ENCODE results near the gene ADGRG4.
"Not testable (repeated sequence)": the region's sequence is repeated elsewhere in the genome, so short reads cannot be mapped to it uniquely, and the experiment has no call there.

The ADGRG4 gene

GRCh38 chrX:136386826-136387225, 86.1 kb downstream of the ADGRG4 start:
- no peak for DNase-seq

GRCh38 chrX:136387951-136388502, 87.3 kb downstream of the ADGRG4 start:
- no peak for DNase-seq

- DNase-seq: no peak
Observed at GRCh38 chrX:136390921-136391320, 90.2 kb downstream of the ADGRG4 start.

GRCh38 chrX:136395271-136395670, 94.5 kb downstream of the ADGRG4 start:
- DNase-seq: no peak

- DNase-seq: no peak
Observed at GRCh38 chrX:136397001-136397400, 96.2 kb downstream of the ADGRG4 start.

- DNase-seq: no peak
Observed at GRCh38 chrX:136405126-136405525, 104.4 kb downstream of the ADGRG4 start.

GRCh38 chrX:136417806-136418205, 117.0 kb downstream of the ADGRG4 start:
- no peak for DNase-seq

GRCh38 chrX:136421338-136421737, 120.6 kb downstream of the ADGRG4 start:
- no peak for DNase-seq

GRCh38 chrX:136423724-136424123, 123.0 kb downstream of the ADGRG4 start:
- no peak for DNase-seq

GRCh38 chrX:136425996-136426395, 125.2 kb downstream of the ADGRG4 start:
- DNase-seq: no peak

- no peak for DNase-seq
Observed at GRCh38 chrX:136431625-136432024, 130.9 kb downstream of the ADGRG4 start.

- DNase-seq: no peak
Observed at GRCh38 chrX:136437774-136438173, 137.0 kb downstream of the ADGRG4 start.

GRCh38 chrX:136438192-136438591, 137.4 kb downstream of the ADGRG4 start:
- no peak for DNase-seq

GRCh38 chrX:136445674-136446073, 144.9 kb downstream of the ADGRG4 start:
- DNase-seq: not testable (repeated sequence)

- DNase-seq: no peak
Observed at GRCh38 chrX:136446208-136446607, 145.4 kb downstream of the ADGRG4 start.

GRCh38 chrX:136447308-136447707, 146.5 kb downstream of the ADGRG4 start:
- DNase-seq: no peak

GRCh38 chrX:136447968-136448367, 147.2 kb downstream of the ADGRG4 start:
- no peak for DNase-seq

GRCh38 chrX:136450050-136450830, 149.5 kb downstream of the ADGRG4 start:
- no peak for DNase-seq

GRCh38 chrX:136452614-136453013, 151.9 kb downstream of the ADGRG4 start:
- no peak for DNase-seq

GRCh38 chrX:136453114-136453513, 152.4 kb downstream of the ADGRG4 start:
- DNase-seq: no peak

GRCh38 chrX:136453771-136454170, 153.0 kb downstream of the ADGRG4 start:
- no peak for DNase-seq

GRCh38 chrX:136456133-136456532, 155.4 kb downstream of the ADGRG4 start:
- no peak for DNase-seq

- no peak for DNase-seq
Observed at GRCh38 chrX:136457303-136457917, 156.6 kb downstream of the ADGRG4 start.

- DNase-seq: no peak
Observed at GRCh38 chrX:136464589-136464988, 163.8 kb downstream of the ADGRG4 start.

All from NCI-H2171 (cell line).